Tibial nerve (tissue), 4 donors: ENCODE results near the gene RNF149. TPM values are rescaled to one million over a fixed set of nuclear protein-coding genes. Genes with fewer than 3 reads are reported as not detected.
"Not testable (repeated sequence)": the region's sequence is repeated elsewhere in the genome, so short reads cannot be mapped to it uniquely, and the experiment has no call there.

Source experiments
- DNase-seq, 2 donors: peaks; one replicate each; pipeline ENCODE4 v3.0.0-alpha.2; 2019; ENCODE audit warnings: low spot score in 2 of 2
- H3K27ac ChIP-seq, 4 donors: fragments of 200-600 bp; sonication (generic) in 3 of 4; one replicate each; pipeline ENCODE4 v1.5.1; 2017 to 2019; ENCODE audit warnings: mild to moderate bottlenecking in 1 of 4
- H3K27me3 ChIP-seq, 2 donors: fragments of 200-600 bp; sonication (generic) in 1 of 2; one replicate each; pipeline versions ENCODE4 v1.5.1 to v1.6.0; 2017 to 2019
- H3K36me3 ChIP-seq, 3 donors: fragments of 200-600 bp; sonication (generic); one replicate each; pipeline ENCODE4 v1.5.1; 2018 to 2019
- H3K4me1 ChIP-seq, 4 donors: fragments of 200-600 bp; sonication (generic) in 3 of 4; one replicate each; pipeline ENCODE4 v1.5.1; 2017 to 2019
- H3K4me3 ChIP-seq, 4 donors: fragments of 200-600 bp; sonication (generic) in 3 of 4; one replicate each; pipeline ENCODE4 v1.5.1; 2017 to 2019; ENCODE audit warnings: mild to moderate bottlenecking in 1 of 4, moderate library complexity in 1 of 4
- H3K9me3 ChIP-seq, 4 donors: fragments of 200-600 bp; sonication (generic) in 3 of 4; one replicate each; pipeline ENCODE4 v1.5.1; 2017 to 2019
- EP300 ChIP-seq, 2 donors: sonication (generic); formaldehyde crosslinking; IDR thresholded peaks; one replicate each; pipeline ENCODE4 v1.6.1; 2017; ENCODE audit warnings: antibody characterized with exemption in 2 of 2, mild to moderate bottlenecking in 1 of 2
- POLR2A ChIP-seq, 2 donors: fragments of 450-650 bp; IDR thresholded peaks; one replicate each; pipeline ENCODE4 v1.6.1; 2017; ENCODE audit warnings: antibody characterized with exemption in 2 of 2, mild to moderate bottlenecking in 2 of 2, moderate library complexity in 2 of 2
- WGBS, 2 donors: methylation state at CpG; one replicate each; pipeline ENCODE4 v1.1.5; 2018; 5-methylcytosine and 5-hydroxymethylcytosine counted together
- total RNA-seq, 4 donors: library from RNA; depleted of rRNA; stranded (reverse); fragments of >200 nt; gene quantifications; one replicate each; pipeline ENCODE4 v1.1.0, GENCODE V29; 2016
- TF ChIP-seq, protein P1 (sequence below), 5 experiments: fragments of 200-600 bp in 3 of 5; fragments of 450-650 bp in 2 of 5; sonication (generic) in 3 of 5; IDR thresholded peaks; one replicate each; pipeline ENCODE4 v1.5.1; 2016 to 2019; ENCODE audit warnings: antibody characterized with exemption in 5 of 5, mild to moderate bottlenecking in 3 of 5, moderate library complexity in 2 of 5

Gene RNF149
- total RNA-seq, 4 donors from 2014 or later = 61.0 to 108 (median 67.3) TPM

DNA sequence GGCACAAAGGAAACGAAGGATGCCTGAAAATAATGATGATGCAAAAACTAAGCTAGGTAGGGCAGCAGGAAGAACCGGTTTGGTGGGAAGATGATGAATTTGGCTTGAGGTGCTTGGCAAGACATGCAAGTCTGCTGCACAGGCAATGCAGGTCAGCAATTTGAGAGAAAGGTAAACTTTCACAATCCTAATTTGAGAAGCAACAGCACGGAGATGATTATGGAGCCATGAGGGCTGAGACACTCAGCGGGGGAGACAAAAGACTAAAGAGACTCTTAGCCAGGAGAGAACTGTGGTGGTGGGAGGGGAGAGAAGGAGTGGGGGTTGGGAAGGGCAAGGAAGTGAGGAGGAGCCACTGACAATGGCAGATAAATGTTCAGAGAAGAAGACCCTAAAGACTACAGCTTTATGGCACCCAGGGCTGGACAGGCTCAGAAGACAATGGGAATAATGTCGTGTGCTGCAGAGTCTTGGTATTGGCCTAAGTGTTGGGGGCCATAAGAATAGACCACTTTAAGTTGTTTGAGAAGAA lies 19.4 kb upstream of the RNF149 start:
- Histone ChIP-seq H3K27ac (peak overlapping the region in 2 of 4 donors; percentile 7 to 36), H3K27me3 (no peaks in the 10 kb centered on the region), H3K4me3 (no peak overlapping the region), H3K36me3 (no peaks in the 10 kb centered on the region), H3K9me3 (no peaks in the 10 kb centered on the region), H3K4me1 (peaks cover 0 to 34% (median 16%) of the 10 kb centered on the region in 4 donors)
- TF ChIP-seq EP300 (IDR thresholded peaks at IDR 0.05) = no peak
- no peak for TF ChIP-seq POLR2A (IDR thresholded peaks at IDR 0.05)
- TF ChIP-seq, protein P1, sequence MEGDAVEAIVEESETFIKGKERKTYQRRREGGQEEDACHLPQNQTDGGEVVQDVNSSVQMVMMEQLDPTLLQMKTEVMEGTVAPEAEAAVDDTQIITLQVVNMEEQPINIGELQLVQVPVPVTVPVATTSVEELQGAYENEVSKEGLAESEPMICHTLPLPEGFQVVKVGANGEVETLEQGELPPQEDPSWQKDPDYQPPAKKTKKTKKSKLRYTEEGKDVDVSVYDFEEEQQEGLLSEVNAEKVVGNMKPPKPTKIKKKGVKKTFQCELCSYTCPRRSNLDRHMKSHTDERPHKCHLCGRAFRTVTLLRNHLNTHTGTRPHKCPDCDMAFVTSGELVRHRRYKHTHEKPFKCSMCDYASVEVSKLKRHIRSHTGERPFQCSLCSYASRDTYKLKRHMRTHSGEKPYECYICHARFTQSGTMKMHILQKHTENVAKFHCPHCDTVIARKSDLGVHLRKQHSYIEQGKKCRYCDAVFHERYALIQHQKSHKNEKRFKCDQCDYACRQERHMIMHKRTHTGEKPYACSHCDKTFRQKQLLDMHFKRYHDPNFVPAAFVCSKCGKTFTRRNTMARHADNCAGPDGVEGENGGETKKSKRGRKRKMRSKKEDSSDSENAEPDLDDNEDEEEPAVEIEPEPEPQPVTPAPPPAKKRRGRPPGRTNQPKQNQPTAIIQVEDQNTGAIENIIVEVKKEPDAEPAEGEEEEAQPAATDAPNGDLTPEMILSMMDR (IDR thresholded peaks at IDR 0.05) = no peak
- 67 to 68% methylated on average over 5 of the region's 5 CpGs for WGBS, 2 donors
- DNase-seq = no peak

DNA sequence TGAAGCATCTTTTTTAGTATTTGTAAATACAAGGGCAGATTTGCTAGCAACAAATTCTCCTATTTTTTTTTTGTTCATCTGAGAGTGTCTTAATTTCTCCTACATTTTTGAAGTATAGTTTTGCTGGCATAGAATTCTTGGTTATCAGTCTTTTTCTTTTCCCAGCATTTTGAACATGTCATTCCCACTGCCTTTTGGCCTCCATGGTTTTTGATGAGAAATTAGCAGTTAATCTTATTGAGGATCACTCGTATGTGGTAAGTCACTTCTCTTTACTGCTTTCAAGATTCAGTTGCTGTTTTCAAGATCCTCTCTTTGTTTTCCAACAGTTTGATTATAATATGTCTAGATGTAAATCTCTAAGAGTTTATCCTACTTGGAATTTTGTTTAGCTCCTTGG lies 16.9 kb upstream of the RNF149 start:
- no peak overlapping the region for H3K4me3 ChIP-seq
- WGBS, 2 donors = 79 to 82% methylated on average over 1 of the region's 1 CpG
- H3K4me1 ChIP-seq = peaks cover 0 to 26% (median 16%) of the 10 kb centered on the region in 4 donors
- TF ChIP-seq POLR2A (IDR thresholded peaks at IDR 0.05) (no peak), EP300 (IDR thresholded peaks at IDR 0.05) (no peak)
- TF ChIP-seq, protein P1 (IDR thresholded peaks at IDR 0.05) = no peak
- H3K9me3 ChIP-seq = no peaks in the 10 kb centered on the region
- no peak for DNase-seq
- H3K27ac ChIP-seq = no peak overlapping the region
- no peaks in the 10 kb centered on the region for H3K27me3 ChIP-seq
- H3K36me3 ChIP-seq = no peaks in the 10 kb centered on the region

DNA sequence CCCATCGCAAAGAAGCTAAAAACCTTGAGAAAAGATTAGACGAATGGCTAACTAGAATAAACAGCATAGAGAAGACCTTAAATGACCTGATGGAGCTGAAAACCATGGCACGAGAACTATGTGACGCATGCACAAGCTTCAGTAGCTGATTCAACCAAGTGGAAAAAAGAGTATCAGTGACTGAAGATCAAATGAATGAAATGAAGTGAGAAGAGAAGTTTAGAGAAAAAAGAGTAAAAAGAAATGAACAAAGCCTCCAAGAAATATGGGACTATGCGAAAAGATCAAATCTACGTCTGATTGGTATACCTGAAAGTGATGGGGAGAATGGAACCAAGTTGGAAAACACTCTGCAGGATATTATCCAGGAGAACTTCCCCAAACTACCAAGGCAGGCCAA lies 8.1 kb upstream of the RNF149 start:
- not testable (repeated sequence) for H3K36me3 ChIP-seq, H3K27ac ChIP-seq, H3K4me3 ChIP-seq, H3K27me3 ChIP-seq, H3K4me1 ChIP-seq, H3K9me3 ChIP-seq, DNase-seq
- WGBS, 2 donors = 92 to 98% methylated on average over 6 of the region's 6 CpGs

DNA sequence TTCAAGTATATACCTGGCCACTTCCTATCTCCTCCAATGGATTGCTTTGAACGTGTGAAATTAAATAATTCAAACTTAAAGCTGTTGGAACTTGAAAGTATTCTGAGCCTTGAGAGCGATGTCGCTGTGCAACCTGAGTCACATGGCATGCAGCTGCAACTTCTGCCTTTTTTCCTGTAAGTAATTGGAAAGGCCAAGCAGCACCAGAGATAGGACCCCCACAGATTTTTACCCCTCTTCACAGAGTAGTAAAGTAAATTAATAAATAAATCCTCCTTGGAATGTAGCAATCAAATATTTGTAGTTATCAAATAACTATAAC lies 3.2 kb upstream of the RNF149 start:
- Histone ChIP-seq H3K27ac (peak overlapping the region in 1 of 4 donors; percentile 36), H3K4me1 (peaks cover 0 to 21% (median 11%) of the 10 kb centered on the region in 4 donors), H3K9me3 (no peaks in the 10 kb centered on the region), H3K36me3 (no peaks in the 10 kb centered on the region), H3K4me3 (no peak overlapping the region), H3K27me3 (no peaks in the 10 kb centered on the region)
- DNase-seq = no peak
- no peak for TF ChIP-seq POLR2A (IDR thresholded peaks at IDR 0.05)
- TF ChIP-seq, protein P1 (IDR thresholded peaks at IDR 0.05) = no peak
- no peak for TF ChIP-seq EP300 (IDR thresholded peaks at IDR 0.05)
- WGBS, 2 donors = 68 to 77% methylated on average over 3 of the region's 3 CpGs

DNA sequence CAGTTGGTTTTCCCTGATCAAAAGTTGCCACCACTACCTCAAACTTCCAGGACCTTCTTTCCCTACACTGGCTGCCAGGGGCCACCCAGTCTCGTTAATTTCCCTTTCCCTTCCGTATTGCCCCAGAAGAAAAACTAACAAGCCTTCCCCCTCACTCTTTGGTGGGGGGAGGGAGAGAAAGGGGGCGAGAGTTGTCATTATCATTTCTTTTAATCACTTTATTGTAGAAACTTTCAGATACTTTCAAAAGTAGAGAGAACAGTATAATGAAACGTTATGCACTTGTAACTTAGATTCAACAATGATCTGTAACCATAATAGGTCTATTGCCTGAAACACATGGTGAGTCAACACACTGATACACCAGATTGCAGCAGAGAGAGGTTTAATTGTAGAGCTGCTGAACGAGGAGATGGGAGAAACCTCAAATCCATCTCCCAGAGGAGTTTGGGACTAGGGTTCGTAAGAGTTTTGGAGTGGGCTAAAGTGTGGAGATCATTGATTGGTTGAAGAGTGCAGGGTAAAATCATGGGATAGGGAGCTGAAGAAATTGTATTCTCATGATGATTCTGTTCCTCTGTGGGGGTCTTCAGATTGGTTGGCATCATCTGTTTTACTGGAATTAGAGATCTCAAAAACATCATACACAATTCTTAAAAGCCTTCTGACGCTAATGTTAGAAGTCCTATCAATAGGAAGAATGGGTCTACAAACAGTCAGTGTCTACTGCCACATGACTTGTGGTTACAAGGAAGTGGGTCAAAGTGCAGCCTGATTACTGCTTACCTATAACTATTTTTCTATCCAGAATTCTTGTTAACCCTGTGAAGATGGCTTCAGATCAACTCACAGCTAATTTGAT lies 2.6 kb upstream of the RNF149 start:
- H3K36me3 ChIP-seq = no peaks in the 10 kb centered on the region
- H3K27me3 ChIP-seq = no peaks in the 10 kb centered on the region
- H3K27ac ChIP-seq = peak overlapping the region in 1 of 4 donors; percentile 36
- DNase-seq = no peak
- 70 to 71% methylated on average over 7 of the region's 7 CpGs for WGBS, 2 donors
- peaks cover 0 to 27% (median 15%) of the 10 kb centered on the region in 4 donors for H3K4me1 ChIP-seq
- H3K9me3 ChIP-seq = no peaks in the 10 kb centered on the region
- no peak for TF ChIP-seq EP300 (IDR thresholded peaks at IDR 0.05)
- TF ChIP-seq, protein P1 (IDR thresholded peaks at IDR 0.05) = no peak
- no peak for TF ChIP-seq POLR2A (IDR thresholded peaks at IDR 0.05)
- H3K4me3 ChIP-seq = no peak overlapping the region
